ENCODE data around the gene XRRA1. TPM values are rescaled to one million over a fixed set of nuclear protein-coding genes. Genes with fewer than 3 reads are reported as not detected.

The XRRA1 gene
- total RNA-seq, 1 experiment from 2014 or later, result 7.3 TPM

DNA sequence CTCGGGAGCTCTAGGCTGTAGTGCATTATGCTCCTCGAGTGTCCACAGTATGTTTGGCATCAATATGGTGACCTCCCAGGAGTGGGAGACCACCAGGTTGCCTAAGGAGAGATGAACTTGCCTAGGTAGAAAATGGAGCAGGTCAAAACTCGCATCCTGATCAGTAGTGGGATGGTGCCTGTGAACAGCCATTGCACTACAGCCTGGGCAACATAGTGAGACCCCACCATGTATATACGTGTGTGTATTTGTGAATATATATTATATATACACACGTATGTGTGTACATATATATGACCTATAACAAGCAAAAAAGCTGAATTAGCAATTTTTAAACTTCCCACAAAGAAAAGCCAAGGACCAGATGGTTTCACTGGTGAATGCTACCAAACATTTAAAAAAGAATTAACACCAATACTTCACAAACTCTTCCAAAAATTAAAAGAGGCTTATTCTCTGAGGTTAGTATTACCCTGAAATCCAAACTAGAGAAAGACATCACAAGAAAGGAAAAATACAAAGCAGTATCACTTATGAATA is 102.8 kb downstream of the XRRA1 start:
- TF ChIP-seq CTCF (conservative IDR thresholded peaks at IDR 0.05; ENCODE audit: low read depth, low read length), result no peak
- TF ChIP-seq EZH2 (IDR thresholded peaks at IDR 0.05; ENCODE audit: borderline replicate concordance, low read depth, low read length, poor library complexity, severe bottlenecking), result no peak

GRCh38 chr11:74844865-74845264 is 104.0 kb downstream of the XRRA1 start:
- intact Hi-C loops (cut with micrococcal nuclease; ENCODE audit: unreplicated experiment), result no loop called here
- Histone ChIP-seq H3K27ac (ENCODE audit: low read depth, low read length, poor library complexity, severe bottlenecking) (no peak overlapping the region), H3K36me3 (ENCODE audit: insufficient read depth, low read length, poor library complexity, severe bottlenecking) (peaks cover 12% of the 10 kb centered on the region), H3K9me3 (ENCODE audit: low read depth, low read length, poor library complexity, severe bottlenecking) (no peaks in the 10 kb centered on the region), H3K4me3 (ENCODE audit: low read depth, low read length, poor library complexity, severe bottlenecking) (no peak overlapping the region), H3K27me3 (replicated peaks; ENCODE audit: insufficient read depth, low read depth, low read length, poor library complexity) (no peaks in the 10 kb centered on the region), H3K4me1 (ENCODE audit: insufficient read depth, low read length, poor library complexity, severe bottlenecking) (no peaks in the 10 kb centered on the region)
- CTCF ChIA-PET, result no interaction called here
- BruUV-seq (replicated peaks), result no TSS peak
- POLR2A ChIA-PET (ENCODE audit: low non-redundant PET), result no interaction called here
- DNase-seq (ENCODE audit: low spot score), result no peak
- TF ChIP-seq EZH2 (IDR thresholded peaks at IDR 0.05; ENCODE audit: borderline replicate concordance, low read depth, low read length, poor library complexity, severe bottlenecking), result no peak
- TF ChIP-seq CTCF (conservative IDR thresholded peaks at IDR 0.05; ENCODE audit: low read depth, low read length), result no peak

More for the DNA sequence above, 102.8 kb downstream of the XRRA1 start:
- no peaks in the 10 kb centered on the region for H3K9me3 ChIP-seq (ENCODE audit: low read depth, low read length, poor library complexity, severe bottlenecking)
- ChIA-PET POLR2A (ENCODE audit: low non-redundant PET) (no interaction called here), CTCF (no interaction called here)
- no peak overlapping the region for H3K27ac ChIP-seq (ENCODE audit: low read depth, low read length, poor library complexity, severe bottlenecking)
- intact Hi-C loops (cut with micrococcal nuclease; ENCODE audit: unreplicated experiment), result no loop called here
- no peaks in the 10 kb centered on the region for H3K4me1 ChIP-seq (ENCODE audit: insufficient read depth, low read length, poor library complexity, severe bottlenecking)
- no peak for DNase-seq (ENCODE audit: low spot score)
- no peaks in the 10 kb centered on the region for H3K27me3 ChIP-seq (replicated peaks; ENCODE audit: insufficient read depth, low read depth, low read length, poor library complexity)
- no TSS peak for BruUV-seq (replicated peaks)
- H3K4me3 ChIP-seq (ENCODE audit: low read depth, low read length, poor library complexity, severe bottlenecking), result no peak overlapping the region
- H3K36me3 ChIP-seq (ENCODE audit: insufficient read depth, low read length, poor library complexity, severe bottlenecking), result peaks cover 12% of the 10 kb centered on the region

- TF ChIP-seq CTCF (conservative IDR thresholded peaks at IDR 0.05; ENCODE audit: low read depth, low read length) (no peak), EZH2 (IDR thresholded peaks at IDR 0.05; ENCODE audit: borderline replicate concordance, low read depth, low read length, poor library complexity, severe bottlenecking) (no peak)
- Histone ChIP-seq H3K4me1 (ENCODE audit: insufficient read depth, low read length, poor library complexity, severe bottlenecking) (no peaks in the 10 kb centered on the region), H3K27me3 (replicated peaks; ENCODE audit: insufficient read depth, low read depth, low read length, poor library complexity) (no peaks in the 10 kb centered on the region), H3K9me3 (ENCODE audit: low read depth, low read length, poor library complexity, severe bottlenecking) (no peaks in the 10 kb centered on the region), H3K27ac (ENCODE audit: low read depth, low read length, poor library complexity, severe bottlenecking) (no peak overlapping the region), H3K36me3 (ENCODE audit: insufficient read depth, low read length, poor library complexity, severe bottlenecking) (peaks cover 12% of the 10 kb centered on the region), H3K4me3 (ENCODE audit: low read depth, low read length, poor library complexity, severe bottlenecking) (no peak overlapping the region)
- ChIA-PET CTCF (interaction anchor here (0.7 kb wide), 1 partner anchor 406 kb away, joined by 3 read pairs; no protein-coding TSS in a partner anchor), POLR2A (ENCODE audit: low non-redundant PET) (no interaction called here)
- BruUV-seq (replicated peaks), result no TSS peak
- intact Hi-C loops (cut with micrococcal nuclease; ENCODE audit: unreplicated experiment), result no loop called here
- no peak for DNase-seq (ENCODE audit: low spot score)
These were observed 104.8 kb downstream of the XRRA1 start for GRCh38 chr11:74844072-74844471.
